Smooth muscle cell (in vitro differentiated cells): ENCODE data around the gene NDUFB3. TPM values are rescaled to one million over a fixed set of nuclear protein-coding genes. Genes with fewer than 3 reads are reported as not detected.

Source experiments
- DNase-seq: peaks from one replicate; lab custom pipeline; 2025; ENCODE audit not compliant: unreplicated experiment; lab: John Stamatoyannopoulos, UW
- H2AFZ ChIP-seq: fragments of 200-600 bp; sonication (generic); 2 replicates; pipeline ENCODE4 v1.6.0; 2016; ENCODE audit warnings: antibody characterized with exemption, low read depth, mild to moderate bottlenecking
- H3F3A ChIP-seq: fragments of 200-600 bp; sonication (generic); 2 replicates; pipeline ENCODE4 v1.6.0; 2017; ENCODE audit warnings: antibody characterized with exemption, low read depth
- H3K27ac ChIP-seq: fragments of 200-600 bp; sonication (generic); 2 replicates; pipeline ENCODE4 v1.5.1; 2016; ENCODE audit warnings: low read depth, mild to moderate bottlenecking
- H3K27me3 ChIP-seq: fragments of 200-600 bp; sonication (generic); 2 replicates; pipeline ENCODE4 v1.6.1; 2016; ENCODE audit warnings: low read depth, mild to moderate bottlenecking
- H3K36me3 ChIP-seq: fragments of 200-600 bp; sonication (generic); 2 replicates; pipeline ENCODE4 v1.5.1; 2016; ENCODE audit warnings: low read depth
- H3K4me1 ChIP-seq: fragments of 200-600 bp; sonication (generic); 2 replicates; pipeline ENCODE4 v1.5.1; 2016; ENCODE audit warnings: low read depth
- H3K4me2 ChIP-seq: fragments of 200-600 bp; sonication (generic); 2 replicates; pipeline ENCODE4 v1.6.0; 2016; ENCODE audit warnings: mild to moderate bottlenecking
- H3K4me3 ChIP-seq: fragments of 200-600 bp; sonication (generic); 2 replicates; pipeline ENCODE4 v1.5.1; 2016; ENCODE audit warnings: mild to moderate bottlenecking
- H3K79me2 ChIP-seq: fragments of 200-600 bp; sonication (generic); 2 replicates; pipeline ENCODE4 v1.6.0; 2016; ENCODE audit warnings: low read depth, mild to moderate bottlenecking
- H3K9ac ChIP-seq: fragments of 200-600 bp; sonication (generic); 2 replicates; pipeline ENCODE4 v1.6.0; 2016; ENCODE audit warnings: low read depth
- H3K9me3 ChIP-seq: fragments of 200-600 bp; sonication (generic); replicated peaks from 2 replicates; pipeline ENCODE4 v1.5.1; 2016; ENCODE audit warnings: low read depth
- H4K20me1 ChIP-seq: fragments of 200-600 bp; sonication (generic); 2 replicates; pipeline ENCODE4 v1.6.0; 2016; ENCODE audit warnings: low read depth
- CTCF ChIP-seq: fragments of 200-600 bp; sonication (generic); IDR thresholded peaks from 2 replicates; pipeline ENCODE4 v1.5.1; 2017; ENCODE audit warnings: borderline replicate concordance, mild to moderate bottlenecking, antibody characterized with exemption; ENCODE audit not compliant: insufficient read depth, poor library complexity, severe bottlenecking
- WGBS: methylation state at CpG from one replicate; pipeline ENCODE4 v1.1.7; 2016; ENCODE audit warnings: low lambda C conversion rate; 5-methylcytosine and 5-hydroxymethylcytosine counted together
- polyA plus RNA-seq: library from polyadenylated mRNA; unstranded; fragments of >200 nt; fragmentation: Nextera tagmentation; extraction: Ambion mirVana; gene quantifications from 2 replicates; pipeline ENCODE4 v1.2.1, GENCODE V29; 2016
- total RNA-seq: library from RNA; depleted of rRNA; stranded (reverse); fragments of >200 nt; gene quantifications from 2 replicates; pipeline ENCODE4 v1.2.3, GENCODE V29; 2014

NDUFB3 gene
- total and polyA plus RNA-seq, 2 experiments from 2014 or later = 88.6 to 216 TPM

- Histone ChIP-seq H3F3A (no peaks in the 10 kb centered on the region), H3K9me3 (no peaks in the 10 kb centered on the region), H3K9ac (no peak overlapping the region), H4K20me1 (no peaks in the 10 kb centered on the region), H2AFZ (no peak overlapping the region), H3K36me3 (no peaks in the 10 kb centered on the region), H3K79me2 (no peaks in the 10 kb centered on the region), H3K4me1 (no peaks in the 10 kb centered on the region), H3K27me3 (no peaks in the 10 kb centered on the region), H3K4me3 (no peak overlapping the region), H3K27ac (no peak overlapping the region), H3K4me2 (no peak overlapping the region)
- DNase-seq = no peak
- no peak for TF ChIP-seq CTCF
Observed at GRCh38 chr2:201110615-201111014, 38.8 kb downstream of the NDUFB3 start.

- no peak overlapping the region for H3K4me3 ChIP-seq
- no peaks in the 10 kb centered on the region for H4K20me1 ChIP-seq
- H3K4me2 ChIP-seq = no peak overlapping the region
- WGBS = 98% methylated on average over 3 of the region's 3 CpGs
- no peaks in the 10 kb centered on the region for H3K79me2 ChIP-seq
- no peak overlapping the region for H3K27ac ChIP-seq
- TF ChIP-seq CTCF = no peak
- H2AFZ ChIP-seq = no peak overlapping the region
- peaks cover 4% of the 10 kb centered on the region for H3F3A ChIP-seq
- H3K9ac ChIP-seq = no peak overlapping the region
- no peaks in the 10 kb centered on the region for H3K27me3 ChIP-seq
- no peaks in the 10 kb centered on the region for H3K9me3 ChIP-seq
- H3K36me3 ChIP-seq = no peaks in the 10 kb centered on the region
- no peak for DNase-seq
- H3K4me1 ChIP-seq = no peaks in the 10 kb centered on the region
Observed at GRCh38 chr2:201111096-201111495, 39.3 kb downstream of the NDUFB3 start.

GRCh38 chr2:201114350-201114749, 42.5 kb downstream of the NDUFB3 start:
- Histone ChIP-seq H3K9ac (no peak overlapping the region), H3K4me2 (no peak overlapping the region), H3K4me3 (no peak overlapping the region), H3F3A (peaks cover 14% of the 10 kb centered on the region), H3K36me3 (no peaks in the 10 kb centered on the region), H2AFZ (no peak overlapping the region), H4K20me1 (peaks cover 5% of the 10 kb centered on the region), H3K27ac (no peak overlapping the region), H3K79me2 (peaks cover 16% of the 10 kb centered on the region), H3K27me3 (no peaks in the 10 kb centered on the region), H3K4me1 (peaks cover 3% of the 10 kb centered on the region), H3K9me3 (no peaks in the 10 kb centered on the region)
- no peak for TF ChIP-seq CTCF
- DNase-seq = no peak
- WGBS = 93% methylated on average over 4 of the region's 4 CpGs

GRCh38 chr2:201114846-201115245, 43.0 kb downstream of the NDUFB3 start:
- H3K4me2 ChIP-seq = no peak overlapping the region
- H4K20me1 ChIP-seq = peaks cover 7% of the 10 kb centered on the region
- peaks cover 21% of the 10 kb centered on the region for H3K79me2 ChIP-seq
- TF ChIP-seq CTCF = no peak
- no peaks in the 10 kb centered on the region for H3K27me3 ChIP-seq
- H3F3A ChIP-seq = peaks cover 14% of the 10 kb centered on the region
- H3K36me3 ChIP-seq = no peaks in the 10 kb centered on the region
- no peak overlapping the region for H3K9ac ChIP-seq
- H2AFZ ChIP-seq = no peak overlapping the region
- peaks cover 3% of the 10 kb centered on the region for H3K4me1 ChIP-seq
- no peaks in the 10 kb centered on the region for H3K9me3 ChIP-seq
- no peak overlapping the region for H3K27ac ChIP-seq
- DNase-seq = no peak
- H3K4me3 ChIP-seq = no peak overlapping the region
